GM23338 (cell line): ENCODE data around the gene LHX4. TPM values are rescaled to one million over a fixed set of nuclear protein-coding genes. Genes with fewer than 3 reads are reported as not detected.

Source experiments
- ATAC-seq: fragments of 200-7000 bp; cut with Tn5 transposase; 3 replicates; pipeline ENCODE4 v1.9.1; 2020
- DNase-seq: peaks from one replicate; pipeline ENCODE4 v3.0.0-alpha.2; 2015; ENCODE audit warnings: low spot score
- H2AFZ ChIP-seq: fragments of 200-600 bp; sonication (generic); 2 replicates; pipeline ENCODE4 v1.8.0; 2016; ENCODE audit warnings: antibody characterized with exemption, mild to moderate bottlenecking, moderate library complexity
- H3F3A ChIP-seq: fragments of 200-600 bp; sonication (generic); replicated peaks from 2 replicates; pipeline ENCODE4 v1.8.0; 2017; ENCODE audit warnings: antibody characterized with exemption, mixed run types, low read depth
- H3K27ac ChIP-seq: fragments of 200-600 bp; sonication (generic); 2 replicates; pipeline ENCODE4 v1.6.1; 2016; ENCODE audit warnings: low read depth
- H3K27me3 ChIP-seq: fragments of 200-600 bp; sonication (generic); 2 replicates; pipeline ENCODE4 v1.8.0; 2016; ENCODE audit warnings: mild to moderate bottlenecking, mixed run types, moderate library complexity; ENCODE audit not compliant: insufficient read depth
- H3K36me3 ChIP-seq: fragments of 200-600 bp; sonication (generic); 2 replicates; pipeline ENCODE4 v1.8.0; 2016; ENCODE audit warnings: mild to moderate bottlenecking; ENCODE audit not compliant: insufficient read depth
- H3K4me1 ChIP-seq: fragments of 200-600 bp; sonication (generic); 2 replicates; pipeline ENCODE4 v1.8.0; 2016; ENCODE audit warnings: mild to moderate bottlenecking, moderate library complexity; ENCODE audit not compliant: insufficient read depth
- H3K4me2 ChIP-seq: fragments of 200-600 bp; sonication (generic); 2 replicates; pipeline ENCODE4 v1.7.1; 2017; ENCODE audit warnings: mixed run types
- H3K4me3 ChIP-seq: fragments of 200-600 bp; sonication (generic); 2 replicates; pipeline ENCODE4 v1.6.1; 2016; ENCODE audit warnings: mixed run types
- H3K79me2 ChIP-seq: fragments of 200-600 bp; sonication (generic); replicated peaks from 2 replicates; pipeline ENCODE4 v1.8.0; 2017; ENCODE audit warnings: mild to moderate bottlenecking; ENCODE audit not compliant: insufficient read depth
- H3K9me2 ChIP-seq: fragments of 200-600 bp; sonication (generic); 2 replicates; pipeline ENCODE4 v1.8.0; 2017; ENCODE audit not compliant: insufficient read depth
- H4K20me1 ChIP-seq: fragments of 200-600 bp; sonication (generic); replicated peaks from 2 replicates; pipeline ENCODE4 v1.8.0; 2017; ENCODE audit warnings: mild to moderate bottlenecking; ENCODE audit not compliant: insufficient read depth
- H3K27ac Mint-ChIP-seq: 2 replicates; pipeline ENCODE4 v1.8.0; 2020; ENCODE audit warnings: inconsistent platforms, mild to moderate bottlenecking, moderate library complexity, mixed read lengths
- H3K27me3 Mint-ChIP-seq: 3 replicates; pipeline ENCODE4 v1.8.0; 2022; ENCODE audit warnings: low read depth, mild to moderate bottlenecking, moderate library complexity, mixed read lengths, inconsistent platforms; ENCODE audit not compliant: insufficient read depth, poor library complexity
- H3K36me3 Mint-ChIP-seq: 3 replicates; pipeline ENCODE4 v1.8.0; 2021; ENCODE audit warnings: low read depth, mild to moderate bottlenecking, inconsistent platforms, moderate library complexity, mixed read lengths
- H3K4me1 Mint-ChIP-seq: 3 replicates; pipeline ENCODE4 v1.8.0; 2020; ENCODE audit warnings: mild to moderate bottlenecking, inconsistent platforms, mixed read lengths
- H3K4me3 Mint-ChIP-seq: 3 replicates; pipeline ENCODE4 v1.8.0; 2021; ENCODE audit warnings: moderate library complexity, mild to moderate bottlenecking, inconsistent platforms, mixed read lengths
- H3K9me3 Mint-ChIP-seq: 3 replicates; pipeline ENCODE4 v1.8.0; 2020; ENCODE audit warnings: moderate library complexity, mild to moderate bottlenecking, inconsistent platforms, mixed read lengths
- CREB1 ChIP-seq: fragments of 250-450 bp; sonication (Bioruptor Pico); IDR thresholded peaks from 2 replicates; pipeline ENCODE4 v1.5.0; 2020; ENCODE audit warnings: low read depth, mild to moderate bottlenecking, moderate library complexity
- EZH2 ChIP-seq: fragments of 200-600 bp; sonication (generic); IDR thresholded peaks from one replicate; pipeline ENCODE4 v1.8.0; 2017; ENCODE audit warnings: antibody characterized with exemption, mild to moderate bottlenecking, low read depth; ENCODE audit not compliant: unreplicated experiment
- EZH2phosphoT487 ChIP-seq: fragments of 200-600 bp; sonication (generic); IDR thresholded peaks from one replicate; pipeline ENCODE4 v1.8.1; 2018; ENCODE audit warnings: antibody characterized with exemption; ENCODE audit not compliant: unreplicated experiment
- NANOG ChIP-seq: IDR thresholded peaks from 2 replicates; pipeline ENCODE4 v1.6.1; 2016; ENCODE audit warnings: antibody characterized with exemption, borderline replicate concordance
- POLR2AphosphoS5 ChIP-seq: IDR thresholded peaks from 2 replicates; pipeline ENCODE4 v1.6.1; 2016; ENCODE audit warnings: antibody characterized with exemption, low read depth
- REST ChIP-seq: IDR thresholded peaks from one replicate; pipeline ENCODE4 v1.6.1; 2018; ENCODE audit warnings: antibody characterized with exemption; ENCODE audit not compliant: unreplicated experiment
- STAT1 ChIP-seq: IDR thresholded peaks from one replicate; pipeline ENCODE4 v1.6.1; 2016; ENCODE audit warnings: antibody characterized with exemption; ENCODE audit not compliant: unreplicated experiment
- ZNF114 ChIP-seq: fragments of 250-450 bp; sonication (Bioruptor Pico); IDR thresholded peaks from 2 replicates; pipeline ENCODE4 v1.5.0; 2020; ENCODE audit warnings: mild to moderate bottlenecking, moderate library complexity
- ZNF462 ChIP-seq: fragments of 250-450 bp; sonication (Bioruptor Pico); IDR thresholded peaks from 2 replicates; pipeline ENCODE4 v1.5.0; 2020; ENCODE audit warnings: mild to moderate bottlenecking, moderate library complexity
- polyA plus RNA-seq: library from polyadenylated mRNA; unstranded; fragments of >200 nt; fragmentation: Nextera tagmentation; extraction: Ambion mirVana; gene quantifications from 2 replicates; pipeline ENCODE4 v1.2.1, GENCODE V29; 2016
- total RNA-seq: library from RNA; depleted of rRNA; stranded (reverse); fragments of >200 nt; shearing (Covaris generic); gene quantifications from 2 replicates; pipeline ENCODE4 v1.2.3, GENCODE V29; 2014
- TF ChIP-seq, protein P1 (sequence below): IDR thresholded peaks from 2 replicates; pipeline ENCODE4 v1.6.1; 2016; ENCODE audit warnings: antibody characterized with exemption

Gene LHX4
- total and polyA plus RNA-seq, 2 experiments from 2014 or later = 1.4 to 2.5 TPM

DNA sequence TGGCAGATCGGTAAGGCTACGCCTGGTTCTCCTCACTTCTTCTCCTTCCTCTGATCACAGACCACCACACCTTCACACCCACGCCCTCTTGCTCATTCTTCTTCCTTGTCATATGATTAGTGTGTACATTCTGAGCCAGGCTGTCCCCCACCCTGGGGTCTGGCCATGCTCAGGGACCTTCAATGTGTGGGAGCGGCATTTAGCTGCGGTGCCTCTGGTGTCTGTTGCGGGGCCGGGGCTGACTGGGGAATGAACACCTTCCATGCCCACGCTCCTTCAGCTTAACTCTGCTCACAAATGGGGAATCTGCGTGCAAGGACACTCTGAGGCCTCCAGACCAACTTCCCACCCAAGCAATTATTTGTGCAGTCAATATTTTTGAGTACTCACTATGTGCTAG is 46.0 kb upstream of the LHX4 start:
- TF ChIP-seq CREB1 = no peak
- no peak for TF ChIP-seq POLR2AphosphoS5
- TF ChIP-seq, protein P1, sequence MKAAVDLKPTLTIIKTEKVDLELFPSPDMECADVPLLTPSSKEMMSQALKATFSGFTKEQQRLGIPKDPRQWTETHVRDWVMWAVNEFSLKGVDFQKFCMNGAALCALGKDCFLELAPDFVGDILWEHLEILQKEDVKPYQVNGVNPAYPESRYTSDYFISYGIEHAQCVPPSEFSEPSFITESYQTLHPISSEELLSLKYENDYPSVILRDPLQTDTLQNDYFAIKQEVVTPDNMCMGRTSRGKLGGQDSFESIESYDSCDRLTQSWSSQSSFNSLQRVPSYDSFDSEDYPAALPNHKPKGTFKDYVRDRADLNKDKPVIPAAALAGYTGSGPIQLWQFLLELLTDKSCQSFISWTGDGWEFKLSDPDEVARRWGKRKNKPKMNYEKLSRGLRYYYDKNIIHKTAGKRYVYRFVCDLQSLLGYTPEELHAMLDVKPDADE = no peak
- TF ChIP-seq NANOG = no peak
- Histone ChIP-seq H3K4me2 (no peak overlapping the region), H3K4me3 (no peak overlapping the region), H3K27me3 (no peaks in the 10 kb centered on the region), H3K9me2 (no peaks in the 10 kb centered on the region), H3K79me2 (no peaks in the 10 kb centered on the region), H4K20me1 (no peaks in the 10 kb centered on the region; the same call in 1 of the 2 replicates), H3K36me3 (no peaks in the 10 kb centered on the region), H2AFZ (no peak overlapping the region), H3F3A (0 out of 2 replicates have a peak, but pooled peaks cover 2% of the 10 kb centered on the region), H3K27ac (no peak overlapping the region), H3K4me1 (no peaks in the 10 kb centered on the region)
- Mint-ChIP-seq H3K27ac (no peak overlapping the region), H3K36me3 (peaks cover 3% of the 10 kb centered on the region; the same call in 2 of the 3 replicates), H3K27me3 (peaks cover 6% of the 10 kb centered on the region), H3K4me3 (no peak overlapping the region), H3K4me1 (peaks cover 5% of the 10 kb centered on the region), H3K9me3 (no peaks in the 10 kb centered on the region)
- ATAC-seq = no peak
- DNase-seq = no peak

GRCh38 chr1:180185281-180185680 is 44.8 kb upstream of the LHX4 start:
- Histone ChIP-seq H3K36me3 (no peaks in the 10 kb centered on the region), H3K79me2 (no peaks in the 10 kb centered on the region), H3F3A (0 out of 2 replicates have a peak, but pooled peaks cover 2% of the 10 kb centered on the region), H3K4me3 (no peak overlapping the region), H3K4me2 (no peak overlapping the region), H2AFZ (no peak overlapping the region), H4K20me1 (no peaks in the 10 kb centered on the region; the same call in 1 of the 2 replicates), H3K27ac (no peak overlapping the region), H3K4me1 (no peaks in the 10 kb centered on the region), H3K9me2 (no peaks in the 10 kb centered on the region), H3K27me3 (no peaks in the 10 kb centered on the region)
- Mint-ChIP-seq H3K36me3 (peaks cover 8% of the 10 kb centered on the region; the same call in 2 of the 3 replicates), H3K4me3 (no peak overlapping the region), H3K4me1 (peaks cover 5% of the 10 kb centered on the region), H3K9me3 (no peaks in the 10 kb centered on the region), H3K27ac (no peak overlapping the region), H3K27me3 (peaks cover 6% of the 10 kb centered on the region)
- DNase-seq (no peak), ATAC-seq (no peak)
- TF ChIP-seq EZH2phosphoT487 (no peak), EZH2 (no peak), ZNF114 (no peak), STAT1 (no peak), ZNF462 (no peak), POLR2AphosphoS5 (no peak), CREB1 (no peak), REST (no peak)
- TF ChIP-seq, protein P1 = no peak
